H9 (cell line): Measurements from ENCODE around the gene SFN. TPM values are rescaled to one million over a fixed set of nuclear protein-coding genes. Genes with fewer than 3 reads are reported as not detected.

ENCODE experiments used
- DNase-seq: peaks from one replicate; pipeline ENCODE4 v3.0.0-alpha.2; 2017
- H2AFZ ChIP-seq: one replicate; pipeline ENCODE4 v1.6.1; 2013; ENCODE audit warnings: mild to moderate bottlenecking, low read length, control low read depth, moderate library complexity
- H2AK5ac ChIP-seq: 2 replicates; pipeline ENCODE4 v1.6.1; 2013; ENCODE audit warnings: low read length, control low read depth, mixed read lengths; ENCODE audit not compliant: insufficient read length
- H2BK120ac ChIP-seq: one replicate; pipeline ENCODE4 v1.6.1; 2013; ENCODE audit warnings: low read depth, mild to moderate bottlenecking, low read length, control low read depth, inconsistent platforms; ENCODE audit not compliant: poor library complexity, severe bottlenecking
- H2BK12ac ChIP-seq: 2 replicates; pipeline ENCODE4 v1.6.1; 2013; ENCODE audit warnings: low read length, control low read depth, mixed read lengths, low read depth; ENCODE audit not compliant: insufficient read length
- H2BK15ac ChIP-seq: 2 replicates; pipeline ENCODE4 v1.6.1; 2013; ENCODE audit warnings: low read depth, low read length, control low read depth
- H2BK20ac ChIP-seq: one replicate; pipeline ENCODE4 v1.6.1; 2013; ENCODE audit warnings: low read depth, mild to moderate bottlenecking, low read length, control low read depth, inconsistent platforms; ENCODE audit not compliant: poor library complexity, severe bottlenecking
- H2BK5ac ChIP-seq: 2 replicates; pipeline ENCODE4 v1.6.1; 2013; ENCODE audit warnings: low read length, control low read depth, mixed read lengths; ENCODE audit not compliant: insufficient read length
- H3K14ac ChIP-seq: 2 replicates; pipeline ENCODE4 v1.6.1; 2013; ENCODE audit warnings: low read length, control low read depth; ENCODE audit not compliant: insufficient read depth
- H3K18ac ChIP-seq: 2 replicates; pipeline ENCODE4 v1.6.1; 2013; ENCODE audit warnings: low read depth, mild to moderate bottlenecking, mixed read lengths, low read length, control low read depth; ENCODE audit not compliant: insufficient read length
- H3K23ac ChIP-seq: 2 replicates; pipeline ENCODE4 v1.6.1; 2013; ENCODE audit warnings: low read length, control low read depth, mixed read lengths, low read depth; ENCODE audit not compliant: insufficient read length
- H3K23me2 ChIP-seq: 2 replicates; pipeline ENCODE4 v1.6.1; 2013; ENCODE audit warnings: low read depth, mild to moderate bottlenecking, mixed read lengths, low read length, control low read depth; ENCODE audit not compliant: insufficient read length, poor library complexity, severe bottlenecking
- H3K27ac ChIP-seq: 2 replicates; pipeline ENCODE4 v1.5.1; 2013; ENCODE audit warnings: low read length, control low read depth, mixed read lengths, low read depth; ENCODE audit not compliant: insufficient read length
- H3K27me3 ChIP-seq: 2 replicates; pipeline ENCODE4 v1.6.1; 2013; ENCODE audit warnings: low read length, control low read depth, inconsistent platforms; ENCODE audit not compliant: insufficient read depth
- H3K4ac ChIP-seq: 2 replicates; pipeline ENCODE4 v1.6.1; 2013; ENCODE audit warnings: low read depth, mild to moderate bottlenecking, control low read depth, inconsistent platforms, low read length, moderate library complexity
- H3K4me1 ChIP-seq: 2 replicates; pipeline ENCODE4 v1.6.1; 2013; ENCODE audit warnings: low read length, control low read depth, inconsistent platforms; ENCODE audit not compliant: insufficient read depth
- H3K4me2 ChIP-seq: 2 replicates; pipeline ENCODE4 v1.6.1; 2013; ENCODE audit warnings: low read length, control low read depth, mixed read lengths; ENCODE audit not compliant: insufficient read length, insufficient read depth
- H3K56ac ChIP-seq: 2 replicates; pipeline ENCODE4 v1.6.1; 2013; ENCODE audit warnings: low read depth, mild to moderate bottlenecking, mixed read lengths, low read length, control low read depth; ENCODE audit not compliant: insufficient read length
- H3K79me1 ChIP-seq: 2 replicates; pipeline ENCODE4 v1.6.1; 2013; ENCODE audit warnings: low read depth, mild to moderate bottlenecking, moderate library complexity, low read length, control low read depth, inconsistent platforms; ENCODE audit not compliant: insufficient read depth, poor library complexity, severe bottlenecking
- H3K79me2 ChIP-seq: 2 replicates; pipeline ENCODE4 v1.6.1; 2013; ENCODE audit warnings: low read length, control low read depth, inconsistent platforms; ENCODE audit not compliant: insufficient read depth
- H3K9ac ChIP-seq: 2 replicates; pipeline ENCODE4 v1.6.1; 2013; ENCODE audit warnings: low read length, control low read depth, mixed read lengths; ENCODE audit not compliant: insufficient read length; ENCODE audit errors: extremely low read depth
- H3K9me3 ChIP-seq: one replicate; pipeline ENCODE4 v1.6.1; 2013; ENCODE audit warnings: low read depth, low read length, inconsistent platforms; ENCODE audit not compliant: control insufficient read depth
- H3T11ph ChIP-seq: one replicate; pipeline ENCODE4 v1.6.1; 2013; ENCODE audit warnings: mild to moderate bottlenecking, low read length, control low read depth, inconsistent platforms
- H4K20me1 ChIP-seq: one replicate; pipeline ENCODE4 v1.6.1; 2013; ENCODE audit not compliant: control insufficient read depth, insufficient read length, insufficient read depth
- H4K5ac ChIP-seq: 2 replicates; pipeline ENCODE4 v1.6.1; 2013; ENCODE audit warnings: low read depth, mild to moderate bottlenecking, mixed read lengths, low read length, control low read depth; ENCODE audit not compliant: insufficient read length
- H4K8ac ChIP-seq: replicated peaks from 2 replicates; pipeline ENCODE4 v1.6.1; 2013; ENCODE audit warnings: low read length, control low read depth, mixed read lengths, low read depth; ENCODE audit not compliant: insufficient read length
- H4K91ac ChIP-seq: 2 replicates; pipeline ENCODE4 v1.6.1; 2013; ENCODE audit warnings: low read depth, mild to moderate bottlenecking, moderate library complexity, mixed read lengths, low read length, control low read depth; ENCODE audit not compliant: insufficient read length
- H3K27ac Mint-ChIP-seq, 3 experiments: 2 replicates in 2 of 3; 3 replicates in 1 of 3; pipeline ENCODE4 v1.8.0; 2020 to 2021; ENCODE audit warnings: mixed read lengths in 3 of 3, mild to moderate bottlenecking in 1 of 3, moderate library complexity in 1 of 3
- H3K27me3 Mint-ChIP-seq: 2 replicates; pipeline ENCODE4 v1.8.0; 2021; ENCODE audit warnings: low read depth, mild to moderate bottlenecking, moderate library complexity, mixed read lengths
- H3K36me3 Mint-ChIP-seq, 3 experiments: 2 replicates in 2 of 3; 3 replicates in 1 of 3; pipeline ENCODE4 v1.8.0; 2020 to 2021; ENCODE audit warnings: low read depth in 3 of 3, mixed read lengths in 3 of 3; ENCODE audit not compliant: insufficient read depth in 1 of 3
- H3K4me1 Mint-ChIP-seq, 2 experiments: 2 replicates each; pipeline ENCODE4 v1.8.0; 2020; ENCODE audit warnings: mixed read lengths in 2 of 2
- H3K4me3 Mint-ChIP-seq, 2 experiments: 2 replicates in 1 of 2; 3 replicates in 1 of 2; pipeline ENCODE4 v1.8.0; 2020 to 2021; ENCODE audit warnings: mild to moderate bottlenecking in 2 of 2, mixed read lengths in 2 of 2, moderate library complexity in 1 of 2
- H3K9me3 Mint-ChIP-seq, 2 experiments: 2 replicates in 1 of 2; 3 replicates in 1 of 2; pipeline ENCODE4 v1.8.0; 2020; ENCODE audit warnings: mild to moderate bottlenecking in 2 of 2, mixed read lengths in 2 of 2, moderate library complexity in 1 of 2
- CTCF ChIP-seq: fragments of 200-600 bp; sonication (generic); conservative IDR thresholded peaks from 3 replicates; pipeline ENCODE4 v1.8.0; 2021; ENCODE audit warnings: antibody characterized with exemption, mild to moderate bottlenecking
- WGBS: extraction: QIAGEN DNeasy Blood & Tissue Kit; methylation state at CpG from one replicate; pipeline ENCODE4 v1.1.7; 2013; ENCODE audit warnings: missing lambda C conversion rate, low lambda C conversion rate, mixed read lengths; ENCODE audit not compliant: insufficient read length; ENCODE audit errors: extremely low coverage; 5-methylcytosine and 5-hydroxymethylcytosine counted together
- total RNA-seq: library from RNA; stranded (reverse); gene quantifications from 2 replicates; pipeline ENCODE4 v1.2.1, GENCODE V29; 2021

SFN gene
- total RNA-seq, 1 experiment from 2014 or later: 4.3 TPM

GRCh38 chr1:26897351-26897750, 34.4 kb downstream of the SFN start:
- no peak overlapping the region for H4K5ac ChIP-seq
- Mint-ChIP-seq H3K36me3 (peaks cover 17 to 46% (median 41%) of the 10 kb centered on the region in 3 experiments; a peak in 6 of 7 replicates), H3K27me3 (no peaks in the 10 kb centered on the region), H3K4me1 (peaks cover 10 to 13% of the 10 kb centered on the region in 2 experiments), H3K4me3 (peak overlapping the region in 1 of 2 experiments; percentile 17; a peak in 2 of 5 replicates), H3K27ac (no peak overlapping the region), H3K9me3 (no peaks in the 10 kb centered on the region; a peak in 1 of 5 replicates)
- no peak overlapping the region for H3K56ac ChIP-seq
- H3K27me3 ChIP-seq: no peaks in the 10 kb centered on the region
- no peaks in the 10 kb centered on the region for H3K9me3 ChIP-seq
- no peaks in the 10 kb centered on the region for H4K20me1 ChIP-seq
- no peak overlapping the region for H3K27ac ChIP-seq
- no peak overlapping the region for H3K9ac ChIP-seq
- no peak overlapping the region for H3K14ac ChIP-seq
- H2BK12ac ChIP-seq: no peak overlapping the region
- no peak overlapping the region for H2BK120ac ChIP-seq
- peaks cover 8% of the 10 kb centered on the region; the same call in 1 of the 2 replicates for H3K79me2 ChIP-seq
- H2AK5ac ChIP-seq: no peak overlapping the region
- no peak for TF ChIP-seq CTCF
- peaks cover 5% of the 10 kb centered on the region; the same call in 1 of the 2 replicates for H3K4me1 ChIP-seq
- H3K79me1 ChIP-seq: peaks cover 5% of the 10 kb centered on the region
- H3K4ac ChIP-seq: no peak overlapping the region
- no peak for DNase-seq
- no peak overlapping the region for H2BK15ac ChIP-seq
- H3K18ac ChIP-seq: no peak overlapping the region
- H2BK5ac ChIP-seq: no peak overlapping the region
- no peak overlapping the region for H3K23ac ChIP-seq
- no peak overlapping the region for H4K91ac ChIP-seq
- peaks cover 12% of the 10 kb centered on the region for H3K23me2 ChIP-seq
- H3T11ph ChIP-seq: no peak overlapping the region
- no peak overlapping the region for H2BK20ac ChIP-seq
- H4K8ac ChIP-seq: no peak overlapping the region
- no peak overlapping the region for H2AFZ ChIP-seq
- WGBS: no CpG with 5 or more reads among the region's 9 CpGs
- no peak overlapping the region for H3K4me2 ChIP-seq
